Measurements from ENCODE around the gene TMEM150B. TPM values are rescaled to one million over a fixed set of nuclear protein-coding genes. Genes with fewer than 3 reads are reported as not detected.

Gene TMEM150B
- total RNA-seq, 1 experiment from 2014 or later = 0.24 TPM

DNA sequence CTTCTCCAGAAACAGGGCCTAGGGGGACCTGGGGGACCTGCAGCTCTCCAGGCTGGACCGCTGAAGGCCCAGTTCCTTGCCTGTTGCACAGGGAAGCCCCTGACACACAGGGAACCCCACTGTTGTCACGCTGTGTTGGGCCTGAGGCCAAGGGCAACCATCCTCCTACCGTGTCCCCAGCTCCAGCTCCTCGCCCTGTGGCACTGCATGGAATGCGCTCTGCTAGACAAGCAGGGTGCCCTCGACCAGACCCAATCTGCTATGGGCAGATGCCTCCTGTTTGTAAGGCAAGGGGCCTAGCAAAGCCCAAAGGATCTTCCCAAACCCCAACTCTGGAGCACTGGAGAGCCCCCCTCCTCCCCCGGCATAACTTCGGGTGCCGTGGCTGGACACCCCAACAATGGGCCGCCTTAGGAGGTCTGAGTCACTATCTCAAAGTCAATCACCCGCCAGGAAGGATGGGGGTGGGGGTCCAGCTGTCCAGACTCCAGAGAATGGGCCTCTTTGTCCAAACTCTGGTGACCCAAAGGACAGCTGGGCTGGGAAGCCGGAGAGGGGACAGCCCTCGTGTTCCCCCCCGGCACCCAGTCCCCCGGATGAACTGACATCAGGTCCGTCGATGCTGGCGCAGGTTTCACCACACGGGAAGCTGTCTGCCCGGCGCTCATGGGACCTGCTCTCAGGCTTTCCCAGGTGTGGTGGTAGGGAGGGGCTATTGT lies 37.6 kb downstream of the TMEM150B start:
- no peak for DNase-seq
- no peaks in the 10 kb centered on the region for H3K27me3 ChIP-seq (ENCODE audit: control insufficient read depth, insufficient read depth, low read length)
- H3K36me3 ChIP-seq (replicated peaks; ENCODE audit: control insufficient read depth, insufficient read depth, low read length) = peaks cover 7% of the 10 kb centered on the region
- no peak overlapping the region for H3K4me3 ChIP-seq (ENCODE audit: insufficient read depth, low read depth, low read length)

DNA sequence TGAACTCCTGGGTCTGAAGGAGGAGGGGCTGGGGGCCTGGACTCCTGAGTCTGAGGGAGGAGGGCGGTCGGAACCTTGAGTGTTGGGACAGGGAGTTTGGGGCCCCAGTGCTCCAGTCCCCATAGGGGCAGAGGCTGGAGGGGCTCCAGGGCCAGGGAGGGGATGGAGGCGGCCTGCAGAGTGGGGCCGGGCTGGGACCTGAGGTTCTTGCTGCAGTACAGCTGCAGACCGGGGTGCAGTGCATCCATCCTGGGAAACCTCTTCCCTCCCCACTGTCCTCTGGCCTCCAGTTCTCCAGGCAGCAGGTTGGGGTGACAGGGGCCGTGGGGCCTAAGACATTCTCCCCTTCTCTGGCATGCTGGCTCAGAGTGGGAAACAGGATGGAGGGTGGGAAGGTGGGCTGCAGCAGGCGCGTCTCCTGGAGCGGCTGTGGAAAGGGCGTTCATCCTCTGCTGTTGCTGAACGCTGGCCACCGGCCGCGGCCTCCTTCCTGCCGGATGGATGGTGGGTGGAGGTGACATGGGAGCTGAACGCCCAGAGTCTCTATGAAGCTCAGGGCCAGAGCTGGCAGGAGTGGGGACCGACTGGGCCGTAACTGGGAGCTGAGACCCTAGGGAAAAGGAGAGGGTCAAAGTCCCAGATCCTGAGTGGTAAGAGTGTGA lies 39.8 kb downstream of the TMEM150B start:
- Histone ChIP-seq H3K36me3 (replicated peaks; ENCODE audit: control insufficient read depth, insufficient read depth, low read length) (peaks cover 4% of the 10 kb centered on the region), H3K27me3 (ENCODE audit: control insufficient read depth, insufficient read depth, low read length) (no peaks in the 10 kb centered on the region), H3K4me3 (ENCODE audit: insufficient read depth, low read depth, low read length) (peak overlapping the region; percentile 43)
- peak; percentile 63 for DNase-seq

DNA sequence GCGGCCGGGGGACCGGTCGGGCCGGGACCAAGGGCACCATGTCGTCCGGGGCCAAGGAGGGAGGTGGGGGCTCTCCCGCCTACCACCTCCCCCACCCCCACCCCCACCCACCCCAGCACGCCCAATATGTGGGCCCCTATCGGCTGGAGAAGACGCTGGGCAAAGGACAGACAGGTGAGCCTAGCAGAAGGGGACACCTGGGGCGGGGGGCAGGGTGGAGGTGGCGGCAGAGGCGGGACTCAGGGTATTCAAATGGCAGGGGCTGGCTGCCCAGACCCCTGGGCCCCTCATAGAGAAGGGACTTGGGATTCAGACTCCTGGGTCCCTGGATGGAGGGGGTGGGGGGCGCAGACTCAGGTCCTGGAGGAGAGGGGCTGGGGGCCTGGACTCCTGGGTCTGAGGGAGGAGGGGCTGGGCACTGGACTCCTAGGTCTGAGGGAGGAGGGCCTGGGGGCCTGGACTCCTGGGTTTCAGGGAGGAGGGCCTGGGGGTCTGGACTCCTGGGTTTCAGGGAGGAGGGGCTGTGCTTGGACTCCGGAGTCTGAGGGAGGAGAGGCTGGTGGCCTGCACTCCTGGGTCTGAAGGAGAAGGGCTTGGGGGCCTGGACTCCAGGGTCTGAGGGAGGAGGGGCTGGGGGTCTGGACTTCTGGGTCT lies 40.6 kb downstream of the TMEM150B start:
- peak; percentile 85 for DNase-seq
- H3K4me3 ChIP-seq (ENCODE audit: insufficient read depth, low read depth, low read length) = peak overlapping the region; percentile 43
- no peaks in the 10 kb centered on the region for H3K27me3 ChIP-seq (ENCODE audit: control insufficient read depth, insufficient read depth, low read length)
- H3K36me3 ChIP-seq (replicated peaks; ENCODE audit: control insufficient read depth, insufficient read depth, low read length) = peaks cover 3% of the 10 kb centered on the region; the same call in 1 of the 2 replicates

DNA sequence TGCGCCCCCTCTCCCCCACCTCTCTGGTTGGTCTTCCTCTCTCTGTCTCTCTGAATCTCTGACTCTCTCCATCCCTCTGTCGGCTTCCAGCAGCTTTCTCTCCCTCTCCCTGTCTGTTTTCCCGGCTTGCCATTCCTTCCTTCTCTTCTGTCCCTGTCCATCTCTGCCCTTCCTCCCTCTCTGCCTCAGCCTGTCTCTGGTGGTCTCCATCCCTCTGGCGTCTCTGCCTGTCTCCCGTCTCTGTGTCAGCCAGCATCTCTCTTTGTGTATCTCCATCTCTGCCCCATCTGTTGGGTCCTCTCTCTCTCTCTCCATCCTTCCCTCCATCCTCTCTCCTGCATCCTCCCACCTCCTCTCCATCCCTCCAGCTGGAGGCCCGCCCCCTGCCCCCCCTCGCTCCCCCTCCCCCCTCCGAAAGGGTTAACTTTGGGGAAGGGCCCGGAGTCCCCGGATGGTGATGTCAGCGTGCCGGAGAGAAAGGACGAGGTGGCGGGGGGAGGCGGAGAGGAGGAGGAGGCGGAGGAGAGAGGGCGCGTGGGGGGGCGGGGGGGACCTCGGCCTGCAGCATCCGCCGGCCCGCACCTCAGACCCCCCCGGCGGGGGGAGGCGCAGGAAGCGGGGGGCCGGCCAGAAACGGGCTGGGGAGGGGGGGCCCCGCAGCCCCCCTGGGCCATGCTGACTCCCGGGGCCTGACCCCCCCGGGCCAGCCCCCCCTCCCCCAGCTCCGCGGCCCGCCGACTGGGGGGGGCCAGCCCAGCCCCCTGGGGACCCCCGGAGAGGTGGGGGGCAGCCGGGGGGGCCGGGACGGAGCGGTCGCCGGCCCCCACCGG lies 41.4 kb downstream of the TMEM150B start, which contains the start of gene BRSK1:
TSS of gene BRSK1 (plus strand) at position 450 of the 830 bp plus-strand sequence. CDS start 446 bp downstream, outside the sequence.
- Histone ChIP-seq H3K27me3 (ENCODE audit: control insufficient read depth, insufficient read depth, low read length) (no peaks in the 10 kb centered on the region), H3K36me3 (replicated peaks; ENCODE audit: control insufficient read depth, insufficient read depth, low read length) (no peaks in the 10 kb centered on the region), H3K4me3 (ENCODE audit: insufficient read depth, low read depth, low read length) (peak within 1 kb of the TSS; percentile 43)
- peak; percentile 96 for DNase-seq

DNA sequence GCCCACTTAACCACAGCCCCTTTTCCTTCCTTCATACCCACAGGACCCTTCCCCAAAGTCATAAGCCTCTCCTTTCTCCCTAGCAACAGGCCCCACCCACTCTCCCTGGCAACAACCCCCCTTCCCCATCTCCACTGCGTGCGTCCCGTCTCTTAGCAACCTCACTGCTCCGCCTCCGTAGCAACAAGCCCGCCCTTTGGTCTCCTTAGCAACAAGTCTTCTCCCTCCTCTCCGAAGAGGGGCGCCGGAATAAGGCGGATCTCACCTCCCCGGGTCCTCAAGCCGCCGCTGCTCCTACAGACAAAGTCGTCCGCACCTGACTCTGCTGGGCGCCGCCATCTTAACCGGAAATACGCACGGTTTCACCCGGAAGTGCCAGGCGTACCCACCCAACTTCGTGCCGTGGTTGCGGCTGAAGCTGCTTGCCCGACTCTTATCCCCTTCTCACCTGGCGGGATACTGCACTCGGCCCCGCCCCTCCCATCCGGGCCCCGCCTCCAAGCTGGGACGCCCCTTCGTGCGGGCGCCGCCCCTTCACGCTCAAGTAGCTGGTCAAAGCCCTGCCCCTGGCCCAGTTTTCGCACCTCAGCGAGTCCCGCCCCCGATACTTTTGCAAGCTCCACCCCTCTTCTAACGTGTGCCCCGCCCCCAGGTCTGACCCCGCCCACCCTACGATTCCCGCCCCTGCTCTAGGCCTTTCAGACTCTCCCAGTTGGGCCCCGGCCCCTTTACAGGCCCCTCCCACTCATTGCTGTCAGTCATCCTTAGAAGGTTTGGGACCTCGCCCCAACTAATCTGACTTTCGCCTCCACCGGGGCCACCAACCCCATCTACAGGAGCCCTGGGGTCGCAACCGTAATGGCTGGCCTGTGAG lies 45.1 kb downstream of the TMEM150B start, which contains the start of gene HSPBP1:
TSS of gene HSPBP1 (minus strand) at position 341 of the 874 bp plus-strand sequence. CDS start 502 bp downstream, outside the sequence.
- H3K36me3 ChIP-seq (replicated peaks; ENCODE audit: control insufficient read depth, insufficient read depth, low read length) = no peaks in the 10 kb centered on the region
- no peaks in the 10 kb centered on the region for H3K27me3 ChIP-seq (ENCODE audit: control insufficient read depth, insufficient read depth, low read length)
- DNase-seq = peak; percentile 97
- H3K4me3 ChIP-seq (ENCODE audit: insufficient read depth, low read depth, low read length) = peak within 1 kb of the TSS; percentile 86

DNA sequence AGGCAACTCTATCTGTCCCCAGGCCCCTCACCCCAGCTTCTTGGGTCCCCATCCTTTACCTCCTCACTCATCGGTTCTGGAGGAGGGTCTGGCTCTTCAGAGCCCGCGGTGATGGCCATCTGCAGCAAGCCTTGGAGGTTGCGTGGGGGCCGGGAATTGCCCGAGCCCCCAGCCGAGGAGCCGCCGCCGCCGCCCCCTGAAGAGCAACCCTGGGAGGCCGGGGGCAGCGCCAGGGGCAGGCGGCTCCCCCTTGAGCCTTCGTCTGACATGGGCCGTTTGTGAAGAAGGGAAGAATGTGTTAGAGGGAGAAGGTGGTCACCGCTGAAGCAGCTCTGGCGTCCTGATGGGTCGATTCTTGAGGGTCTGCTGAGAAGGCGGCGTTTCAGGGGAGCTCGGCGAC lies 45.8 kb downstream of the TMEM150B start:
- DNase-seq = no peak
- Histone ChIP-seq H3K4me3 (ENCODE audit: insufficient read depth, low read depth, low read length) (peak overlapping the region; percentile 86), H3K27me3 (ENCODE audit: control insufficient read depth, insufficient read depth, low read length) (no peaks in the 10 kb centered on the region), H3K36me3 (replicated peaks; ENCODE audit: control insufficient read depth, insufficient read depth, low read length) (no peaks in the 10 kb centered on the region)

DNA sequence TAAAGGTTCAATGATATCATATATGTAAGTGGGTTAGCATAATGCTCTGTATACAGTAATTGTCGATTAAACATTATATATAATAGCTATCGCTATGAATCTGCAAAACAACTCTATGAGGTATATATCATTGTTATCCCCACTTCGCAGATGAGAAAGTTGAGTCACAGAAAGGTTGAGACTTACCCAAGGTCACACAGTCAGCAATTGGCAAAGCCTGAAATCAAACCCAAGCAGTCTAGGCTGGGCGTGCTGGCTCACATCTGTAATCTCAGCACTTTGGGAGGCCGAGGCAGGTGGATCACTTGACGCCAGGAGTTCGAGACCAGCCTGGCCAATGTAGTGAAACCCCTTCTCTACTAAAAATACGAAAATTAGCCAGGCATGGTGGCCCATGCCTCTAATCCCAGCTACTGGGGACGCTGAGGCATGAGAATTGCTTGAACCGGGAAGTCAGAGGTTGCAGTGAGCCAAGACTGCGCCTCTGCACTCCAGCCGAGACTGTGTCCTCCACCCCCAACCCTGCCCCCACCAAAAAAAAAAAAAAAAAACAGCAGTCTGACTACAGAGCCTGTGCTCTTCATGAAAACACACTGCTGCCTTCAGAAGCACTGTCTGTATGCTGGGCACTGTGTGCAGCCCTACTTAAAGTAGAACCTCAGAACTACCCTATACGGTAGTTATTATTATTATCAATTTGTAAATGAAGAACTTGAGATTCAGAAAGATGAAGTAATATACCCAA lies 46.6 kb downstream of the TMEM150B start:
- Histone ChIP-seq H3K27me3 (ENCODE audit: control insufficient read depth, insufficient read depth, low read length) (no peaks in the 10 kb centered on the region), H3K36me3 (replicated peaks; ENCODE audit: control insufficient read depth, insufficient read depth, low read length) (no peaks in the 10 kb centered on the region), H3K4me3 (ENCODE audit: insufficient read depth, low read depth, low read length) (no peak overlapping the region; the same call in none of the 2 replicates)
- no peak for DNase-seq

DNA sequence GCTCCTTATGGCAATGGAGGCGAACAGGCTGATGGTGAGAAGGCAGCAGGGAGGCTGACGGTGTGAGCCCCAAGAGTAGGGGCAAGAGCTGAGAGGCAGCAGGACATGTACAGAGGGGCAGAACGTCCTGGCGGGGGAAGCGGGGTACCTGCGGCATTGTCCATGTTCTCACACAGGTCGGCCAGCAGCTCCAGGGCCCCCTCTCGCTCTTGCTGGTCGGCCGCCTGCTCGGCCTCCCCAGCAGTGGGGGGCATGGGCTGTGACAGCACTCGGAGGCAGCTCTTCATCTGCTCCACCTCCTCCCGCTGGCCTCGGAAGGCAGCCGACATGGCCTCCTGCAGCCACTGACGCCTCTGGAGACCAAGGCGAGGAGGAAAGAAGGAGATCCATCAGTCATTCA lies 47.6 kb downstream of the TMEM150B start:
- no peaks in the 10 kb centered on the region for H3K36me3 ChIP-seq (replicated peaks; ENCODE audit: control insufficient read depth, insufficient read depth, low read length)
- no peaks in the 10 kb centered on the region for H3K27me3 ChIP-seq (ENCODE audit: control insufficient read depth, insufficient read depth, low read length)
- no peak overlapping the region for H3K4me3 ChIP-seq (ENCODE audit: insufficient read depth, low read depth, low read length)
- no peak for DNase-seq

DNA sequence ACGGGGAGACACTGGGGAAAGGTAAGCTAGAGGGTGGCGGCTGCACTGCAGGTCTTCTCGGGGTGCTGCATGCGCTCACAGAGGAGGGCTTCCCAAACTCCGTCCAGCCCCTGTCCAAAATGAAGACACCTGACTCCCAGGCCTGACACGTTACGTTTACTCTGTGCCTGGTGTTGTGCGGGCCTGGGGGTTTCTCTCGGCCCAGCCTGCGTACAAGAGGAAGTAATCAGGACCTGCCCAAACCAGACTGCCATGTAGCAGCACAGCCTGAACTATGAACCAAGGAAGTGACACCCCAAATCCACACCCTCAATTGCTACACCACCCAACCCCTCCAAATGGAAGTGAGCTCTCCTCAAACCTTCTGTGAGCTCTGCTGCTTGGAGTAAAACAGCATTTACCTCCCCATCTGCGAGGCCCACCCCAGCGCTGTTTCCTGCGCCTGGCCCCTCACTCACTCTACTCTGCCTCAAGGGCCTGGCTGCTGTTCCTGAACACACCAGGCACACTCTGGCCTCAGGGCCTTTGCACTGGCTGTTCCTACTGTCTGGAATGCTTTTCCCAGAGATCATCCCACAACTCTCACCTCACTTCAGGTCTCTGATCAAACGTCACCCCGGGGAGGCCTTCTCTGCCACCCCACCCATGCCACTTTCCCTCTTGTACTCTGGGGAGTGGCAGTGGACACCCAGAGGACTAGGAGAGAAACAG lies 48.3 kb downstream of the TMEM150B start:
- Histone ChIP-seq H3K4me3 (ENCODE audit: insufficient read depth, low read depth, low read length) (no peak overlapping the region), H3K27me3 (ENCODE audit: control insufficient read depth, insufficient read depth, low read length) (no peaks in the 10 kb centered on the region), H3K36me3 (replicated peaks; ENCODE audit: control insufficient read depth, insufficient read depth, low read length) (no peaks in the 10 kb centered on the region)
- no peak for DNase-seq

DNA sequence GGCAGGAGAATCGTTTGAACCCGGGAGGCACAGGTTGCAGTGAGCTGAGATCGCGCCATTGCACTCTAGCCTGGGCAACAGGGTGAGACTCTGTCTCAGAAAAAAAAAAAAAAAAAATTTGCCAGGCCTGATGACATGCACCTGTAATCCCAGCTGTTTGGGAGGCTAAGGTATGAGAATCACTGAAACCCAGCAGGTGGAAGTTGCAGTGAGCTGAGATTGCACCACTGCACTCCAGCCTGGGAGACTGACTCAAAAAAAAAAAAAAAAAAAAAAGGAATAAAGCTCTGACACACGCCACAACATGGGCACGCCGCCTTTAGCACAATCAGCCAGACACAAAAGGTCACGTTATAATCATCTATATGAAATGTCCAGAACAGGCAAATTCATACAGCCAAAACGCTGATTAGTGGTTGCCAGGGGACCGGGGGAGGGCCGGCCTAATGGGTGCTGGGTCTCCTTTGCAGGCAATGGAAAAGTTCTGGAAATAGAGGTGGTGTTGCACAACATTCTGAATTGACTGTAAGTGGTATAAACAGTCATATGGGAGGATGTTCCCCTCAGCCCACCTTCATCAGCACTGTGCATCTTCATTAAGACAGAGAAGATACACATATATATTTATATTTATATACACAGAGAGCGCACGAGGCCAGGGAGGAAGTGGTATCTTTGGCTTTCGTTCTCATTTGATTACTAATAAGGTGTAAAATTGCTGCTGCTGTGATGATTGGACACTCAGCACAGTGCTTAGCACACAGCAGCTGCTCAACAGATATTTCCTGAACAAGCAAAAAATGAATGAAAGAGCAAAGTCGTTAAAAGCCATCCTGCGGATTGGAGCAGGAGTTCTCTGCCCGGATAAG lies 49.1 kb downstream of the TMEM150B start:
- Histone ChIP-seq H3K36me3 (replicated peaks; ENCODE audit: control insufficient read depth, insufficient read depth, low read length) (no peaks in the 10 kb centered on the region), H3K4me3 (ENCODE audit: insufficient read depth, low read depth, low read length) (no peak overlapping the region), H3K27me3 (ENCODE audit: control insufficient read depth, insufficient read depth, low read length) (no peaks in the 10 kb centered on the region)
- DNase-seq = no peak

DNA sequence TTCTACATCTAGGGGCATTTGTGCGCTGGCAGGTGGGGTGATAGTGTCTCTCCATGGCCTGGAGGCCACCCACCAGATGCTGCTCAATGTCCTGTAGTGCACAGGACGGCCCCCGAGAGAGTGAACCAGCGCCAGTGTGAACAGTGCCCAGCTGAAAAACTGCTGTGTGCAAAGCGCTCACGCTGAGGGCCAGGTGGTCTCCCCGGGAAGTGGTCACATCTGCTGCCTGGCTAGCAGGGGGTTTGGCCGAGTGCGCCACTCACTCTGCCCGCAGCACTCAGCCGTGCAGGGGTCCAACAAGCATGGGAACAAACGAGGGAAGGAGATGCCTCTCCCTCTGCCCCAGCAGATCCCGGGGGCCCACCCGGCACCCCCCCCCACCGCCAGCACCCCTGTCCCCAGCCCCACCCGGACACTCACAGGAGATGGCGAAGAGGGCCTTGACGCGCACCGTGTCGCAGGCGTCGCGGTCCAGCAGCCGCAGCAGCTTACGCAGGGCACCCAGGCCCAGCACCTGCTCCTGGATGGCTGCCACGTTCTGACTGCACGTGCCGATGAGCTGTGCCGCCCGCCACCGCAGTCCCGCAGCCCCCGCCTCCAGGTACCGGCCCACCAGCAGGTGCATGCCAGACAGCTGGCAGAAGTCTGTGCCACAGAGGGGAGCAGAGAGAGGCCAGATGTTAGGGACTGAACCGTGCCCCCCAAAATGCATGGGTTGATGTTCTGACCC lies 51.0 kb downstream of the TMEM150B start:
- Histone ChIP-seq H3K36me3 (replicated peaks; ENCODE audit: control insufficient read depth, insufficient read depth, low read length) (no peaks in the 10 kb centered on the region), H3K4me3 (ENCODE audit: insufficient read depth, low read depth, low read length) (no peak overlapping the region), H3K27me3 (ENCODE audit: control insufficient read depth, insufficient read depth, low read length) (no peaks in the 10 kb centered on the region)
- no peak for DNase-seq

All from H7 (cell line).